ENCODE data around the gene GABARAPL2. TPM values are rescaled to one million over a fixed set of nuclear protein-coding genes. Genes with fewer than 3 reads are reported as not detected.

The GABARAPL2 gene
- total RNA-seq, 1 experiment from 2014 or later, result 76.9 TPM

- no peaks in the 10 kb centered on the region for H3K9me3 ChIP-seq (ENCODE audit: control insufficient read depth in 1 of 2, insufficient read depth in 1 of 2, low read depth in 1 of 2, low read length in 2 of 2)
- H3K36me3 ChIP-seq (ENCODE audit: control insufficient read depth in 1 of 2, insufficient read depth in 2 of 2, low read length in 2 of 2), result peaks cover 31 to 38% of the 10 kb centered on the region in 2 experiments
- H3K4me3 ChIP-seq (replicated peaks in 1 of 2; ENCODE audit: low read depth in 1 of 2, low read length in 2 of 2), result no peak overlapping the region
- no peak overlapping the region for H3K4me2 ChIP-seq (ENCODE audit: low read length)
- H4K20me1 ChIP-seq (ENCODE audit: insufficient read depth), result no peaks in the 10 kb centered on the region
- ChIA-PET POLR2A (no interaction called here), CTCF (no interaction called here), RAD21 (ENCODE audit: low non-redundant PET in 1 of 2, low total read pairs in 2 of 2, uncharacterized antibody in 2 of 2, unreplicated experiment in 2 of 2) (no interaction called here)
- no TSS peak for BruUV-seq (replicated peaks)
- no peak overlapping the region for H3K9ac ChIP-seq (ENCODE audit: low read length)
- H3K79me2 ChIP-seq (ENCODE audit: insufficient read depth, low read length), result peaks cover 17% of the 10 kb centered on the region
- no peak for DNase-seq (ENCODE audit: low read depth, low spot score)
- H3K9me2 ChIP-seq (ENCODE audit: insufficient read depth), result no peaks in the 10 kb centered on the region
- H3K4me1 ChIP-seq (ENCODE audit: control insufficient read depth in 1 of 2, insufficient read depth in 2 of 2, low read length in 2 of 2), result peaks cover 7 to 13% of the 10 kb centered on the region in 2 experiments; a peak in 3 of 4 replicates
- no peaks in the 10 kb centered on the region for H3K27me3 ChIP-seq (ENCODE audit: insufficient read depth, low read length)
- intact Hi-C loops (cut with micrococcal nuclease), result no loop called here
- H3K27ac ChIP-seq (ENCODE audit: low read depth, low read length), result no peak overlapping the region
- TF ChIP-seq, protein P1, sequence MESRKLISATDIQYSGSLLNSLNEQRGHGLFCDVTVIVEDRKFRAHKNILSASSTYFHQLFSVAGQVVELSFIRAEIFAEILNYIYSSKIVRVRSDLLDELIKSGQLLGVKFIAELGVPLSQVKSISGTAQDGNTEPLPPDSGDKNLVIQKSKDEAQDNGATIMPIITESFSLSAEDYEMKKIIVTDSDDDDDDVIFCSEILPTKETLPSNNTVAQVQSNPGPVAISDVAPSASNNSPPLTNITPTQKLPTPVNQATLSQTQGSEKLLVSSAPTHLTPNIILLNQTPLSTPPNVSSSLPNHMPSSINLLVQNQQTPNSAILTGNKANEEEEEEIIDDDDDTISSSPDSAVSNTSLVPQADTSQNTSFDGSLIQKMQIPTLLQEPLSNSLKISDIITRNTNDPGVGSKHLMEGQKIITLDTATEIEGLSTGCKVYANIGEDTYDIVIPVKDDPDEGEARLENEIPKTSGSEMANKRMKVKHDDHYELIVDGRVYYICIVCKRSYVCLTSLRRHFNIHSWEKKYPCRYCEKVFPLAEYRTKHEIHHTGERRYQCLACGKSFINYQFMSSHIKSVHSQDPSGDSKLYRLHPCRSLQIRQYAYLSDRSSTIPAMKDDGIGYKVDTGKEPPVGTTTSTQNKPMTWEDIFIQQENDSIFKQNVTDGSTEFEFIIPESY (IDR thresholded peaks at IDR 0.05; ENCODE audit: extremely low read depth, insufficient replicate concordance, low read length), result no peak
- TF ChIP-seq EGR1 (IDR thresholded peaks at IDR 0.05; ENCODE audit: low read depth) (no peak), EZH2 (IDR thresholded peaks at IDR 0.05) (no peak), TCF7L2 (IDR thresholded peaks at IDR 0.05; ENCODE audit: borderline replicate concordance, extremely low read depth, insufficient read depth, insufficient read length) (no peak), CEBPB (IDR thresholded peaks at IDR 0.05; ENCODE audit: low read depth) (no peak), CBX3 (IDR thresholded peaks at IDR 0.05; ENCODE audit: low read depth) (no peak)
- H2AFZ ChIP-seq (ENCODE audit: low read depth, low read length, poor library complexity, severe bottlenecking), result no peak overlapping the region
- no peak for ATAC-seq
Measured at GRCh38 chr16:75570396-75571065, 4.4 kb downstream of the GABARAPL2 start.

All from HCT116 (cell line).